Measurements from ENCODE around the gene PAN2.

DNA sequence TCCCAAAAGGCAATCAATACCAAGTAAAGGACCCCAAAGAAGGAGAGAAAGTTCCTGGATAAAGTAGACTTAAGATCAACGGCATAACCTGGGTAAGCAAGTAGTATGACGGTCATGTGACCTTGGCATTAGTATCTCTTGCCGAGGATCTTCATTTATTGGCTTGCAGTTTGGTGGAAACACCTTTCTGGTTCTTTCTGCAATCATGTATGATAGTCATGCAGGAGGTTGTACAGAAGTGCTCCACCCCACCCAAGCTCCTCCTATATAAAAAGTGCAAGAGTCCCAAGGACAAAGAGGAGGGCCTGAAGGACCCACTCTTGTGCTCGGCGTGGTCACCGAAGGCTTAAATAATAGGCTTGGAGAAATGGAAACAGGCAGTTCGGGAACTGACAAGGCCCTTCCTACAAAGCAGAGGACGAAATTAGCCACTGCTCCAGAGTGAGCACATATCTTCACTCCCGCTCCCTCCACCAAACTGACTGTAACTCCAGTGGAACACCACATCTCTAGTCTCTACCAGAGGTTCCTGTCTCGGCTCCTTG lies 34.4 kb downstream of the PAN2 start:
- TF ChIP-seq, protein P1, sequence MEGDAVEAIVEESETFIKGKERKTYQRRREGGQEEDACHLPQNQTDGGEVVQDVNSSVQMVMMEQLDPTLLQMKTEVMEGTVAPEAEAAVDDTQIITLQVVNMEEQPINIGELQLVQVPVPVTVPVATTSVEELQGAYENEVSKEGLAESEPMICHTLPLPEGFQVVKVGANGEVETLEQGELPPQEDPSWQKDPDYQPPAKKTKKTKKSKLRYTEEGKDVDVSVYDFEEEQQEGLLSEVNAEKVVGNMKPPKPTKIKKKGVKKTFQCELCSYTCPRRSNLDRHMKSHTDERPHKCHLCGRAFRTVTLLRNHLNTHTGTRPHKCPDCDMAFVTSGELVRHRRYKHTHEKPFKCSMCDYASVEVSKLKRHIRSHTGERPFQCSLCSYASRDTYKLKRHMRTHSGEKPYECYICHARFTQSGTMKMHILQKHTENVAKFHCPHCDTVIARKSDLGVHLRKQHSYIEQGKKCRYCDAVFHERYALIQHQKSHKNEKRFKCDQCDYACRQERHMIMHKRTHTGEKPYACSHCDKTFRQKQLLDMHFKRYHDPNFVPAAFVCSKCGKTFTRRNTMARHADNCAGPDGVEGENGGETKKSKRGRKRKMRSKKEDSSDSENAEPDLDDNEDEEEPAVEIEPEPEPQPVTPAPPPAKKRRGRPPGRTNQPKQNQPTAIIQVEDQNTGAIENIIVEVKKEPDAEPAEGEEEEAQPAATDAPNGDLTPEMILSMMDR (IDR thresholded peaks at IDR 0.05; ENCODE audit: insufficient read depth, low read length, poor library complexity, severe bottlenecking): no peak
- TF ChIP-seq EZH2phosphoT487 (conservative IDR thresholded peaks at IDR 0.05; ENCODE audit: low read length): no peak

Measured in SU-DHL-6 (cell line).